ENCODE measurements around the gene RNF103. TPM values are rescaled to one million over a fixed set of nuclear protein-coding genes. Genes with fewer than 3 reads are reported as not detected.

The RNF103 gene
- total and polyA plus RNA-seq, 8 donors = 7.8 to 132 (median 28.6) TPM

DNA sequence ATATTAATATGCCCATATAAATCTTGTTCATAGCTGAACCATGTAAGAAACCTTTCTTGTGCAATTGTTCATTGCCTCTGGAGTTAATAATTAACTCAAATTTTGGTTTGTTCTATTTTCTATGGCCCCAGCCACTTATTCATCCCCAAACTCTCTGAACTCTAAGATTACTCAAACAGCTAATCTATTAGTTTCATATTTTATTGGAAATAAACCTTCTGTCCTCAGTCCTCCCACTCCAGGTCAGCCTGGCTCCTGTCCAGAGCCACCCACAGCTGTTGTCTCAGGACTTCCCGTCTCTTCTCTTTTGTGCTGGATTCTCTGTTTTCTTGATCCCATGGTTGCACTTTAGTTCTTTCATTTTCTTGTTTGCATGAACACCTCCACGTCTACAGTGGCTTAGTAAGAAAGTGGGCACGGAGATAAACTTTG lies 4.4 kb upstream of the RNF103 start:
- Histone ChIP-seq H3K9me3 (no peaks in the 10 kb centered on the region), H3K4me1 (peaks cover 26 to 44% (median 35%) of the 10 kb centered on the region in 4 donors), H3K27ac (peak overlapping the region in 3 of 5 donors; percentile 46 to 56 (median 51)), H3K4me3 (no peak overlapping the region), H3K27me3 (no peaks in the 10 kb centered on the region), H3K36me3 (no peaks in the 10 kb centered on the region)
- TF ChIP-seq EP300 (IDR thresholded peaks at IDR 0.05) (no peak), POLR2AphosphoS5 (IDR thresholded peaks at IDR 0.05) (no peak), POLR2A (IDR thresholded peaks at IDR 0.05) (no peak)
- TF ChIP-seq, protein P1, sequence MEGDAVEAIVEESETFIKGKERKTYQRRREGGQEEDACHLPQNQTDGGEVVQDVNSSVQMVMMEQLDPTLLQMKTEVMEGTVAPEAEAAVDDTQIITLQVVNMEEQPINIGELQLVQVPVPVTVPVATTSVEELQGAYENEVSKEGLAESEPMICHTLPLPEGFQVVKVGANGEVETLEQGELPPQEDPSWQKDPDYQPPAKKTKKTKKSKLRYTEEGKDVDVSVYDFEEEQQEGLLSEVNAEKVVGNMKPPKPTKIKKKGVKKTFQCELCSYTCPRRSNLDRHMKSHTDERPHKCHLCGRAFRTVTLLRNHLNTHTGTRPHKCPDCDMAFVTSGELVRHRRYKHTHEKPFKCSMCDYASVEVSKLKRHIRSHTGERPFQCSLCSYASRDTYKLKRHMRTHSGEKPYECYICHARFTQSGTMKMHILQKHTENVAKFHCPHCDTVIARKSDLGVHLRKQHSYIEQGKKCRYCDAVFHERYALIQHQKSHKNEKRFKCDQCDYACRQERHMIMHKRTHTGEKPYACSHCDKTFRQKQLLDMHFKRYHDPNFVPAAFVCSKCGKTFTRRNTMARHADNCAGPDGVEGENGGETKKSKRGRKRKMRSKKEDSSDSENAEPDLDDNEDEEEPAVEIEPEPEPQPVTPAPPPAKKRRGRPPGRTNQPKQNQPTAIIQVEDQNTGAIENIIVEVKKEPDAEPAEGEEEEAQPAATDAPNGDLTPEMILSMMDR (IDR thresholded peaks at IDR 0.05) = no peak
- DNase-seq = peak in 1 of 2 donors; percentile 26
- WGBS, 5 donors = 24 to 50% (median 28%) methylated on average over 3 of the region's 3 CpGs
- intact Hi-C loops (cut with DNase I; ENCODE audit: low total_unique reads) = no loop called here

DNA sequence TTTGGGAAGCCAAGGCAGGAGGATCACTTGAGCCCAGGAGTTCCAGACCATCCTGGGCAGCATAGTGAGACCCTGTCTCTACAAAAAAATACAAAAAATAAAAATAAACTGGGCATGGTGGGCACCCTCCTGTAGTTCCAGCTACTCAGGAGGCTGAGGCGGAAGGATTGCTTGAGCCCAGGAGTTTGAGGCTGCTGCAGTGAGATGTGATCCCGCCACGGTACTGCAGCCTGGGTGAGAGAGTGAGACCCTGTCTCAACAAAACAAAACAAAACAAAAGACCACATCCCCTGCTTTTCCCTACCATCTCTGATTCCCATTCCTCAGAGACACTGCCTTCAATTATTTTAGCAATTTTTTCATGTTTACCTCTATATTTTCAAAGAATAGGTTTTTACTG lies 3.9 kb upstream of the RNF103 start:
- intact Hi-C loops (cut with DNase I; ENCODE audit: low total_unique reads) = no loop called here
- H3K4me3 ChIP-seq = no peak overlapping the region
- H3K27me3 ChIP-seq = no peaks in the 10 kb centered on the region
- H3K4me1 ChIP-seq = peaks cover 24 to 40% (median 31%) of the 10 kb centered on the region in 4 donors
- peak overlapping the region in 1 of 5 donors; percentile 56 for H3K27ac ChIP-seq
- no peak for DNase-seq
- no peaks in the 10 kb centered on the region for H3K9me3 ChIP-seq
- TF ChIP-seq POLR2A (IDR thresholded peaks at IDR 0.05) = no peak
- TF ChIP-seq, protein P1 (IDR thresholded peaks at IDR 0.05) = no peak
- TF ChIP-seq POLR2AphosphoS5 (IDR thresholded peaks at IDR 0.05) = no peak
- no peak for TF ChIP-seq EP300 (IDR thresholded peaks at IDR 0.05)
- WGBS, 5 donors = 96 to 100% (median 98%) methylated on average over 3 of the region's 3 CpGs
- no peaks in the 10 kb centered on the region for H3K36me3 ChIP-seq

DNA sequence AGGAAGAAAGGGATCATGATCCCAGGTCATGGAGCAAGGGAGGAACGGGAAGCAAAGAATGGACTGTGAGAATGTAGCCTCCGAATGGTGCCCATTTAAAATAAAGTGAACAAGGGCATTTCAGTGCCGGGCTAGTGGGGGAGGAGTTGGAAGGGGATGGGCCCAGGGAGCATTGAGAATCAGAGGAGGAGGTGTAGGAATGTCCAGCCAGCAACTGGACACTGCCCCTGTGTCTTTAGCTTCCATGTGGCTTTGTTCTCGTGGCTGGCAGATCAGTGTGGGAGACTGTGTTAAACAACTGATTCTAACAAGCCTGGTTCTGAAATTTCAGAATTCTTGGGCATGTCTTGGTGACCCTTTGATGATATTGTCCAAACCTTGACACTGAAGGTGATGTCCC lies 1.4 kb upstream of the RNF103 start:
- Histone ChIP-seq H3K36me3 (peaks cover under 1 to 3% (median 1%) of the 10 kb centered on the region in 4 donors), H3K27me3 (no peaks in the 10 kb centered on the region), H3K4me3 (no peak overlapping the region), H3K9me3 (no peaks in the 10 kb centered on the region), H3K4me1 (peaks cover 22 to 44% (median 30%) of the 10 kb centered on the region in 4 donors), H3K27ac (no peak overlapping the region)
- intact Hi-C loops (cut with DNase I; ENCODE audit: low total_unique reads) = no loop called here
- 80 to 95% (median 83%) methylated on average over 4 of the region's 4 CpGs for WGBS, 5 donors
- peak in 1 of 2 donors; percentile 26 for DNase-seq
- TF ChIP-seq POLR2AphosphoS5 (IDR thresholded peaks at IDR 0.05) (no peak), EP300 (IDR thresholded peaks at IDR 0.05) (no peak), POLR2A (IDR thresholded peaks at IDR 0.05) (no peak)
- TF ChIP-seq, protein P1 (IDR thresholded peaks at IDR 0.05) = no peak

DNA sequence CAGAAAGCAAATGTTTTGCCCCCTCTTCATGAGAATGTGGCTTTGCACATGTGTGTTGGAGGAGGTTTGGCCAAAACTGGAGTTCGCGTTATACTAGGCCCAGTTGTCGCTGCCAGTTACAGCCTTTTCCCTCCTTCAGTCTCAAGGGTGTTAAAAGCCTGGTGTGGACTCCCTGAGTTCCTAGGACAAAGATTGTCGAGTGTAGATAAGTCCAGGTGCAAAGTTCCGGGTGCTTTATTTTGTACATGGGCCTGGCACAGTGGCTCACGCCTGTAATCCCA lies 542 bp upstream of the RNF103 start:
- Histone ChIP-seq H3K36me3 (peaks cover 7 to 11% (median 9%) of the 10 kb centered on the region in 4 donors), H3K4me1 (peaks cover 26 to 53% (median 37%) of the 10 kb centered on the region in 4 donors), H3K9me3 (no peaks in the 10 kb centered on the region), H3K4me3 (peak overlapping the region; percentile 56 to 85 (median 62)), H3K27ac (peak overlapping the region; percentile 76 to 100 (median 99)), H3K27me3 (no peaks in the 10 kb centered on the region)
- intact Hi-C loops (cut with DNase I; ENCODE audit: low total_unique reads) = no loop called here
- no peak for TF ChIP-seq POLR2A (IDR thresholded peaks at IDR 0.05)
- TF ChIP-seq, protein P1 (IDR thresholded peaks at IDR 0.05) = no peak
- no peak for TF ChIP-seq EP300 (IDR thresholded peaks at IDR 0.05)
- TF ChIP-seq POLR2AphosphoS5 (IDR thresholded peaks at IDR 0.05) = no peak
- DNase-seq = peak in 1 of 2 donors; percentile 50
- 74 to 89% (median 86%) methylated on average over 6 of the region's 6 CpGs for WGBS, 5 donors

All from stomach (tissue), 9 donors.